ENCODE results near the gene PEG3.

PEG3 gene

GRCh38 chr19:56838909-56839651, 1.4 kb downstream of the PEG3 start:
- DNase-seq (ENCODE audit: low spot score), result no peak

- no peak for DNase-seq (ENCODE audit: low spot score)
Measured at GRCh38 chr19:56838024-56838908, 2.3 kb downstream of the PEG3 start.

- DNase-seq (ENCODE audit: low spot score), result no peak
Measured at GRCh38 chr19:56837492-56838023, 3.0 kb downstream of the PEG3 start.

- DNase-seq (ENCODE audit: low spot score), result no peak
Measured at GRCh38 chr19:56837004-56837403, 3.5 kb downstream of the PEG3 start.

GRCh38 chr19:56836059-56836458, 4.5 kb downstream of the PEG3 start:
- no peak for DNase-seq (ENCODE audit: low spot score)

- DNase-seq (ENCODE audit: low spot score), result no peak
Measured at GRCh38 chr19:56835401-56835800, 5.1 kb downstream of the PEG3 start.

- no peak for DNase-seq (ENCODE audit: low spot score)
Measured at GRCh38 chr19:56834564-56835375, 5.8 kb downstream of the PEG3 start.

- no peak for DNase-seq (ENCODE audit: low spot score)
Measured at GRCh38 chr19:56832352-56832928, 8.1 kb downstream of the PEG3 start.

- no peak for DNase-seq (ENCODE audit: low spot score)
Measured at GRCh38 chr19:56831255-56831654, 9.3 kb downstream of the PEG3 start.

- no peak for DNase-seq (ENCODE audit: low spot score)
Measured at GRCh38 chr19:56829596-56829995, 10.9 kb downstream of the PEG3 start.

- no peak for DNase-seq (ENCODE audit: low spot score)
Measured at GRCh38 chr19:56827708-56828107, 12.8 kb downstream of the PEG3 start.

GRCh38 chr19:56823956-56824355, 16.6 kb downstream of the PEG3 start:
- DNase-seq (ENCODE audit: low spot score), result no peak

- DNase-seq (ENCODE audit: low spot score), result no peak
Measured at GRCh38 chr19:56823417-56823816, 17.1 kb downstream of the PEG3 start.

- DNase-seq (ENCODE audit: low spot score), result no peak
Measured at GRCh38 chr19:56822755-56823154, 17.8 kb downstream of the PEG3 start.

GRCh38 chr19:56821675-56822074, 18.9 kb downstream of the PEG3 start:
- DNase-seq (ENCODE audit: low spot score), result no peak

- no peak for DNase-seq (ENCODE audit: low spot score)
Measured at GRCh38 chr19:56821209-56821608, 19.3 kb downstream of the PEG3 start.

- DNase-seq (ENCODE audit: low spot score), result no peak
Measured at GRCh38 chr19:56819166-56819565, 21.4 kb downstream of the PEG3 start.

- DNase-seq (ENCODE audit: low spot score), result no peak
Measured at GRCh38 chr19:56814656-56815055, 25.9 kb downstream of the PEG3 start.

GRCh38 chr19:56813531-56813930, 27.0 kb downstream of the PEG3 start:
- no peak for DNase-seq (ENCODE audit: low spot score)

GRCh38 chr19:56811480-56811879, 29.0 kb downstream of the PEG3 start:
- DNase-seq (ENCODE audit: low spot score), result no peak

GRCh38 chr19:56810260-56810659, 30.3 kb downstream of the PEG3 start:
- DNase-seq (ENCODE audit: low spot score), result no peak
